Measurements from ENCODE around the gene SYNGR1. TPM values are rescaled to one million over a fixed set of nuclear protein-coding genes. Genes with fewer than 3 reads are reported as not detected.
"Not testable (repeated sequence)": the region's sequence is repeated elsewhere in the genome, so short reads cannot be mapped to it uniquely, and the experiment has no call there.

The SYNGR1 gene
- total RNA-seq, 1 donor from 2014 or later = 11.0 TPM

DNA sequence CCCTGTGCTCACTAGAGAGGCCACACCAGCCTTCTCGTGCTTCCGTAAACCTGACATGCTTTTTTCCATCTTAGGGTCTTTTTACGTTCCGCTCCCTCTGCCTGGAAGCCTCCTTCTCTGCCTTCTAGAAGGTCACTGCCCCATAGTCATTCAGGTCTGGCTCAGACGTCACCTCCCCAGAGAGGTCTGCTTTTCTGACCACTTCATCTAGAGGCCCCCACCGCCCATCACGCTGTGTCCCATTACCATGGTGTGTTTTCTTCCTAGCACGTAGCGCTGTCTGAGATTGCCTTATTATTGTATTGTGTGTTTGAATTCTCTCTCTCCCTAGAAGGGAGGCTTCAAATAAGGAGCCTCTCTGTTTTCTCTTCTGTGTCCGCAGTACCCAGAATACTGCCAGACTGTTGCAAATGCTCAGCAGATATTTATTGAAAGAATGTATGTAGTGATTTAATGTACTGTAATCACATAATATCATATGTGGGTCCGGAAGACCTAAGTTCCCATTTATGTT is 59.8 kb downstream of the SYNGR1 start:
- no peak overlapping the region for H3K9ac ChIP-seq
- H3K27ac ChIP-seq = no peak overlapping the region
- no peak overlapping the region for H3K4me3 ChIP-seq
- no peak for TF ChIP-seq EZH2phosphoT487 (IDR thresholded peaks at IDR 0.05)
- TF ChIP-seq, protein P1, sequence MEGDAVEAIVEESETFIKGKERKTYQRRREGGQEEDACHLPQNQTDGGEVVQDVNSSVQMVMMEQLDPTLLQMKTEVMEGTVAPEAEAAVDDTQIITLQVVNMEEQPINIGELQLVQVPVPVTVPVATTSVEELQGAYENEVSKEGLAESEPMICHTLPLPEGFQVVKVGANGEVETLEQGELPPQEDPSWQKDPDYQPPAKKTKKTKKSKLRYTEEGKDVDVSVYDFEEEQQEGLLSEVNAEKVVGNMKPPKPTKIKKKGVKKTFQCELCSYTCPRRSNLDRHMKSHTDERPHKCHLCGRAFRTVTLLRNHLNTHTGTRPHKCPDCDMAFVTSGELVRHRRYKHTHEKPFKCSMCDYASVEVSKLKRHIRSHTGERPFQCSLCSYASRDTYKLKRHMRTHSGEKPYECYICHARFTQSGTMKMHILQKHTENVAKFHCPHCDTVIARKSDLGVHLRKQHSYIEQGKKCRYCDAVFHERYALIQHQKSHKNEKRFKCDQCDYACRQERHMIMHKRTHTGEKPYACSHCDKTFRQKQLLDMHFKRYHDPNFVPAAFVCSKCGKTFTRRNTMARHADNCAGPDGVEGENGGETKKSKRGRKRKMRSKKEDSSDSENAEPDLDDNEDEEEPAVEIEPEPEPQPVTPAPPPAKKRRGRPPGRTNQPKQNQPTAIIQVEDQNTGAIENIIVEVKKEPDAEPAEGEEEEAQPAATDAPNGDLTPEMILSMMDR (IDR thresholded peaks at IDR 0.05) = no peak
- no peak for TF ChIP-seq EZH2 (IDR thresholded peaks at IDR 0.05)
- H3K4me3 Mint-ChIP-seq = no peak overlapping the region
- peaks cover 31% of the 10 kb centered on the region for H3K79me2 ChIP-seq (ENCODE audit: low read depth)
- no peak for DNase-seq (ENCODE audit: low spot score)
- peaks cover 26% of the 10 kb centered on the region for H4K20me1 ChIP-seq (ENCODE audit: low read depth)
- H3F3A ChIP-seq (ENCODE audit: low read depth) = no peaks in the 10 kb centered on the region
- no peak overlapping the region for H3K27ac Mint-ChIP-seq
- H3K27me3 ChIP-seq = no peaks in the 10 kb centered on the region
- H3K36me3 ChIP-seq = no peaks in the 10 kb centered on the region
- peaks cover 2% of the 10 kb centered on the region for H3K36me3 Mint-ChIP-seq
- H3K4me1 ChIP-seq = peaks cover 6% of the 10 kb centered on the region
- H3K9me3 ChIP-seq (ENCODE audit: low read depth) = no peaks in the 10 kb centered on the region
- H3K27me3 Mint-ChIP-seq (ENCODE audit: insufficient read depth, low read depth) = no peaks in the 10 kb centered on the region
- H3K4me1 Mint-ChIP-seq = peaks cover 21% of the 10 kb centered on the region
- no peaks in the 10 kb centered on the region for H3K9me3 Mint-ChIP-seq
- no peak overlapping the region for H3K4me2 ChIP-seq
- H2AFZ ChIP-seq (replicated peaks) = no peak overlapping the region

DNA sequence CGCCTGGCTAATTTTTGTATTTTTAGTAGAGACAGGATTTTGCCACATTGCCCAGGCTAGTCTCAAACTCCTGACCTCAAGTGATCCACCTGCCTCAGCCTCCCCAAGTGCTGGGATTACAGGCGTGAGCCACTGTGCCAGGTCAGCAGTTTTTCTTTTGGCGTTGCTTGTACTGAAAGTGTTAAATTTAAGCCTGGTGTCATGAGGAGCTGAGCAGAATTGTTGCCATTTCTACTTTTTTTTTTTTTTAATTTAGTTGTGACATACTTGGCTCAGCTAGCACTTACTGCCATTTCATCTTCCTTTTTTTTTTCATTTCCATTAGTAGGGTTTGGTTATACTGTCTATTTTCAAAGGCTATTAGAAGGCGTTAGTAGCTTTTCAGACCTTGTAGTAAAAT is 60.5 kb downstream of the SYNGR1 start:
- Mint-ChIP-seq H3K36me3 (peaks cover 2% of the 10 kb centered on the region), H3K4me1 (peaks cover 21% of the 10 kb centered on the region), H3K4me3 (no peak overlapping the region), H3K27me3 (ENCODE audit: insufficient read depth, low read depth) (no peaks in the 10 kb centered on the region), H3K9me3 (no peaks in the 10 kb centered on the region), H3K27ac (no peak overlapping the region)
- TF ChIP-seq, protein P1 (IDR thresholded peaks at IDR 0.05) = no peak
- TF ChIP-seq EZH2phosphoT487 (IDR thresholded peaks at IDR 0.05) (no peak), EZH2 (IDR thresholded peaks at IDR 0.05) (no peak)
- Histone ChIP-seq H3K27me3 (no peaks in the 10 kb centered on the region), H3K9ac (no peak overlapping the region), H3K4me2 (no peak overlapping the region), H3K4me1 (peaks cover 2% of the 10 kb centered on the region), H2AFZ (replicated peaks) (no peak overlapping the region), H4K20me1 (ENCODE audit: low read depth) (peaks cover 30% of the 10 kb centered on the region), H3K9me3 (ENCODE audit: low read depth) (no peaks in the 10 kb centered on the region), H3F3A (ENCODE audit: low read depth) (no peaks in the 10 kb centered on the region), H3K79me2 (ENCODE audit: low read depth) (peaks cover 31% of the 10 kb centered on the region), H3K4me3 (no peak overlapping the region), H3K36me3 (no peaks in the 10 kb centered on the region), H3K27ac (no peak overlapping the region)
- DNase-seq (ENCODE audit: low spot score) = no peak

DNA sequence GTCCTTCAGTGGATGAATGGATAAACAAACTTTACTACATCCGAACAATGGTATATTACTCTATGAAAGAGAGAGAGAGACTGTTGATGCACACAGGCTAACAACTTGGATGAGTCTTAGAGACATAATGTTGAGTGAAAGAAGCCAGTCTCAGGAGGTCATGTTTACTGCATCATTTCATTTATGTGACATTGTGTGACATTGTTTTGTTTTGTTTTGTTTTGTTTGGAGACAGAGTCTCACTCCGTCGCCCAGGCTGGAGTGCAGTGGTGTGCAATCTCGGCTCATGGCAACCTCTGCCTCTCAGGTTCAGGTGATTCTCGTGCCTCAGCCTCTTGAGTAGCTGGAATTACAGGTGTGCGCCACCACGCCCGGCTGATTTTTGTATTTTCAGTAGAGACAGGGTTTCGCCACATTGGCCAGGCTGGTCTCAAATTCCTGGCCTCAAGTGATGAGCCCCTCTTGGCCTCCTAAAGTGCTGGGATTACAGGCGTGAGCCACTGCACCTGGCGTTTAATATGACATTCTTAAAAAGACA is 62.1 kb downstream of the SYNGR1 start:
- H3K4me2 ChIP-seq, H3K9me3 Mint-ChIP-seq: not testable (repeated sequence)

DNA sequence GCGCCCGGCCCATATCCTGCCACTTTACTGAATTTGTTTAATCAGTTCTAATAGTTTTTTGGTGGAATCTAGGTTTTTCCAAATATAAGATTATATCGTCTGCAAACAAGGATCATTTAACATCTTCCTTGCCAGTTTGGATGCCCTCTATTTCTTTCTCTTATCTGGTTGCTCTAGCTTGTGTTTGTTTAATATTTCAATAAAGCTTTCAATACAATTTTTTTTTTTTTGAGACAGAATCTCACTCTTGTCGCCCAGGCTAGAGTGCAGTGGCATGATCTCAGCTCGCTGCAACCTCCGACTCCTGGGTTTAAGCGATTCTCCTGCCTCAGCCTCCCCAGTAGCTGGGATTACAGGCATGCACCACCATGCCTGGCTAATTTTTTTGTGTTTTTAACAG is 63.4 kb downstream of the SYNGR1 start:
- not testable (repeated sequence) for H3K4me3 Mint-ChIP-seq; H3K27me3 ChIP-seq; H3K9me3 Mint-ChIP-seq; H3K4me2 ChIP-seq; H3K36me3 ChIP-seq; H3K27me3 Mint-ChIP-seq (ENCODE audit: insufficient read depth, low read depth); H3K27ac Mint-ChIP-seq; H3K9me3 ChIP-seq (ENCODE audit: low read depth); H3F3A ChIP-seq (ENCODE audit: low read depth); H2AFZ ChIP-seq (replicated peaks); H3K36me3 Mint-ChIP-seq; DNase-seq (ENCODE audit: low spot score); H3K4me1 ChIP-seq; H3K9ac ChIP-seq; H3K27ac ChIP-seq; H3K4me3 ChIP-seq
- H3K79me2 ChIP-seq (ENCODE audit: low read depth) = peaks cover 21% of the 10 kb centered on the region
- peaks cover 15% of the 10 kb centered on the region for H3K4me1 Mint-ChIP-seq
- H4K20me1 ChIP-seq (ENCODE audit: low read depth) = peaks cover 26% of the 10 kb centered on the region

More for the DNA sequence above, 62.1 kb downstream of the SYNGR1 start:
- H3K4me1 ChIP-seq; H3K27ac Mint-ChIP-seq; H3F3A ChIP-seq (ENCODE audit: low read depth); H3K4me3 Mint-ChIP-seq; H3K4me3 ChIP-seq; H3K36me3 Mint-ChIP-seq; H3K9me3 ChIP-seq (ENCODE audit: low read depth); H3K27me3 ChIP-seq; DNase-seq (ENCODE audit: low spot score); H3K27me3 Mint-ChIP-seq (ENCODE audit: insufficient read depth, low read depth); H2AFZ ChIP-seq (replicated peaks); H3K9ac ChIP-seq; H3K36me3 ChIP-seq; H3K27ac ChIP-seq: not testable (repeated sequence)
- Histone ChIP-seq H3K79me2 (ENCODE audit: low read depth) (peaks cover 24% of the 10 kb centered on the region), H4K20me1 (ENCODE audit: low read depth) (peaks cover 27% of the 10 kb centered on the region)
- peaks cover 21% of the 10 kb centered on the region for H3K4me1 Mint-ChIP-seq
